ENCODE data around the gene ANKRD60.

- TF ChIP-seq, protein P1, sequence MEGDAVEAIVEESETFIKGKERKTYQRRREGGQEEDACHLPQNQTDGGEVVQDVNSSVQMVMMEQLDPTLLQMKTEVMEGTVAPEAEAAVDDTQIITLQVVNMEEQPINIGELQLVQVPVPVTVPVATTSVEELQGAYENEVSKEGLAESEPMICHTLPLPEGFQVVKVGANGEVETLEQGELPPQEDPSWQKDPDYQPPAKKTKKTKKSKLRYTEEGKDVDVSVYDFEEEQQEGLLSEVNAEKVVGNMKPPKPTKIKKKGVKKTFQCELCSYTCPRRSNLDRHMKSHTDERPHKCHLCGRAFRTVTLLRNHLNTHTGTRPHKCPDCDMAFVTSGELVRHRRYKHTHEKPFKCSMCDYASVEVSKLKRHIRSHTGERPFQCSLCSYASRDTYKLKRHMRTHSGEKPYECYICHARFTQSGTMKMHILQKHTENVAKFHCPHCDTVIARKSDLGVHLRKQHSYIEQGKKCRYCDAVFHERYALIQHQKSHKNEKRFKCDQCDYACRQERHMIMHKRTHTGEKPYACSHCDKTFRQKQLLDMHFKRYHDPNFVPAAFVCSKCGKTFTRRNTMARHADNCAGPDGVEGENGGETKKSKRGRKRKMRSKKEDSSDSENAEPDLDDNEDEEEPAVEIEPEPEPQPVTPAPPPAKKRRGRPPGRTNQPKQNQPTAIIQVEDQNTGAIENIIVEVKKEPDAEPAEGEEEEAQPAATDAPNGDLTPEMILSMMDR (IDR thresholded peaks at IDR 0.05): peak; percentile 100
- no peak for TF ChIP-seq POLR2A (IDR thresholded peaks at IDR 0.05)
These were observed 18.6 kb downstream of the ANKRD60 start for GRCh38 chr20:58209652-58210397.
